NT2/D1 (cell line): ENCODE results near the gene ERVV-1.

Experiments
- DNase-seq: peaks from one replicate; pipeline ENCODE4 v3.0.0-alpha.2; 2011; ENCODE audit warnings: low read depth, low spot score
- H3K27me3 ChIP-seq: 2 replicates; pipeline ENCODE4 v1.6.0; 2011; ENCODE audit warnings: mild to moderate bottlenecking; ENCODE audit not compliant: insufficient read length, insufficient read depth
- H3K36me3 ChIP-seq: 2 replicates; pipeline ENCODE4 v1.6.1; 2011; ENCODE audit warnings: mild to moderate bottlenecking, low read length, mixed read lengths; ENCODE audit not compliant: insufficient read depth, insufficient read length
- H3K4me1 ChIP-seq: 2 replicates; pipeline ENCODE4 v1.5.1; 2011; ENCODE audit not compliant: insufficient read depth, insufficient read length
- H3K4me3 ChIP-seq: 2 replicates; pipeline ENCODE4 v1.5.1; 2011; ENCODE audit warnings: low read depth; ENCODE audit not compliant: insufficient read length
- H3K9ac ChIP-seq: 2 replicates; pipeline ENCODE4 v1.6.0; 2011; ENCODE audit warnings: low read depth; ENCODE audit not compliant: insufficient read length
- H3K9me3 ChIP-seq: 2 replicates; pipeline ENCODE4 v1.5.1; 2011; ENCODE audit warnings: mild to moderate bottlenecking, low read length; ENCODE audit not compliant: insufficient read depth
- SUZ12 ChIP-seq: IDR thresholded peaks from 2 replicates; pipeline ENCODE4 v1.6.1; 2011; ENCODE audit not compliant: insufficient read length, insufficient read depth; ENCODE audit errors: extremely low read depth
- YY1 ChIP-seq: IDR thresholded peaks from 2 replicates; pipeline ENCODE4 v1.6.1; 2011; ENCODE audit not compliant: insufficient read length, insufficient read depth
- ZNF274 ChIP-seq: IDR thresholded peaks from 2 replicates; pipeline ENCODE4 v1.6.1; 2011; ENCODE audit warnings: mild to moderate bottlenecking, low read depth, low read length

ERVV-1 gene

DNA sequence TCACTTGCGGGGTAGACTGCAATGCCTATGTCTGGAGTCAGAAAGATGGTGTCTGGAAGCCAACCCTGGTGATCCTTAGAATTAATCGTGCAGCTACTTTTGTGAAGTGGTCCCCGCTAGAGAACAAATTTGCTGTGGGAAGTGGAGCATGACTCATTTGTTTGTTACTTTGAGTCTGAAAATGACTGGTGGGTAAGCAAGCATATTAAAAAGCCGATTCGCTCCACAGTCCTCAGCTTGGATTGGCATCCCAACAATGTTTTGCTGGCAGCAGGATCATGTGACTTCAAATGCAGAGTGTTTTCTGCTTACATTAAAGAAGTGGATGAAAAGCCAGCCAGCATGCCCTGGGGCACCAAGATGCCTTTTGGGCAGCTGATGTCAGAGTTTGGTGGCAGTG lies 9.5 kb upstream of the ERVV-1 start:
- Histone ChIP-seq H3K9ac (no peak overlapping the region), H3K4me3 (no peak overlapping the region), H3K4me1 (no peaks in the 10 kb centered on the region), H3K9me3 (peaks cover 30% of the 10 kb centered on the region; the same call in 1 of the 2 replicates), H3K36me3 (peaks cover 4% of the 10 kb centered on the region), H3K27me3 (no peaks in the 10 kb centered on the region)
- TF ChIP-seq ZNF274 (no peak), YY1 (no peak), SUZ12 (no peak)
- no peak for DNase-seq

DNA sequence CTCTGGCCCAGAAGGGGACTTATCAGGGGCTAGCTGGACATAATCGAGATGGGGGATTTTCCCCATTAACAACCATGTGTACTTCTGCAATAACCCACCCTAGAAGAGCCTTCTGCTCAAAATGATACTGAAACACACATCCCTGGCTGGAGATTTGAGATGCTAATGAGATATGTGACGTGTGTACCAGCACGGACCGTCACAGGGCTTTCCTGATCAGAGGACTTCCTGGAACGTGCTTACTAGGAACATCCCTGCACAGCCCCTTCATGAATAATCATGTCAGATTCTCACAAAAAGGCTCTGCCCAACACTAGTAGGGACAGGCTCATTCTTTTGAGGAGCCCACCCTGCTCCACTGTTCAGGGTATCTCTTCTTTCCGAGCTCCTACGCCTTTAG lies 6.5 kb upstream of the ERVV-1 start:
- DNase-seq = no peak
- H3K27me3 ChIP-seq = no peaks in the 10 kb centered on the region
- H3K36me3 ChIP-seq = peaks cover 4% of the 10 kb centered on the region
- no peaks in the 10 kb centered on the region for H3K4me1 ChIP-seq
- H3K9me3 ChIP-seq = peaks cover 39% of the 10 kb centered on the region; the same call in 1 of the 2 replicates
- TF ChIP-seq SUZ12 (no peak), ZNF274 (no peak), YY1 (no peak)
- no peak overlapping the region for H3K9ac ChIP-seq
- no peak overlapping the region for H3K4me3 ChIP-seq

DNA sequence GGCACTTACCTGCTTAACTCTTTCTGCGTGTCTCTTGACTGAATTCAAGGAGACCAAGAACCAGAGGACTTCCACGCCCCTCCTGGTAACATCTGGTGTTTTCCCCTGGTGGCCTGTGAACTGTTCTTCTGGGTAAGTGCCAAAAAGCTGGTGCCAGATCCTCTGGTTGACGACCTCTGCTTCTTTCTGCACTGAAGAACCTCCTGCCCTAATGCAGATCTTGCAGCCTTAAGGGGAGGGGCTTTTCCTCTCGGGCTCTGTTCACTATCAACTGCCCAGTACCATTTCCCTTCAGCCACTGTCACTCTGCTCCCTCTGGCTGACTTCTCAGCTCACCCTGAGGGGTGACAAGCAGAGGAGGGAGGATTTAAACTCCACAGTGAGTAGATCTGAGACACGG lies 6.1 kb upstream of the ERVV-1 start:
- no peak for DNase-seq
- Histone ChIP-seq H3K9me3 (peaks cover 39% of the 10 kb centered on the region; the same call in 1 of the 2 replicates), H3K9ac (no peak overlapping the region), H3K27me3 (no peaks in the 10 kb centered on the region), H3K4me3 (no peak overlapping the region), H3K4me1 (no peaks in the 10 kb centered on the region), H3K36me3 (peaks cover 4% of the 10 kb centered on the region)
- TF ChIP-seq SUZ12 = no peak

DNA sequence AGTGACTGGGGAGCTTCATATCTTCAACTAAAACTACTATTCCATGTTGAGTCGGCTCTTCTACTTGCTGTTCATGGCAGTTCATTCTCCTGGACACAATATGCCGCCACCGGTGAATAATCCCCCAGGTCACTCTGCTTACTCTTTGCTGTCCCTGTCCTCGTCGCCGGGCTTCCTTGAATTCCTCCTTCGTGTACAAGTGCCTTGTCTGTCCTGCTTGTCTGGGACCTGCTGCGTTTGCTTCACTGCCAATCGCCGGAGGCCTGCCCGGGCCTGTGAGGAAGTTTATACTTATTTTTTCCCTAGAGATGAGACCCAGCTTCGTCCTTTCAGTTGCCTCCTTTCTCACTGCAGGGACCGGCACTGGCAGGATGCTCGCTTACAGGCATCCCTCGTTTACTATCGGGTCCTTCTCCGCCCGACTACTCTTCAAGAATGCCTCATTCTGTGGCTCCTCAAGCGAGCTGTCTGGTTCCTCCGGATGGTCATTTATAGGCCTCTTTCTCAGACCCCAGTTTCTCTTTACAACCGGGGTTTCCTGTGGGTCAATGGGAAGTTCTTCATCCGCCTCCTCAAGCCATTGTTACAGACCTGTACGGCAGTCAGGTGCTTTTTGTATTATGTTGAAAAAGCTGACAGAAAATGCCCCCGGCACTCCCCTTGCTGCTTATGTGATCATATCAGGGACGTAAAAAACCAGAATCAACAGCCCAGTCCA lies 5.5 kb upstream of the ERVV-1 start:
- peaks cover 35% of the 10 kb centered on the region; the same call in 1 of the 2 replicates for H3K9me3 ChIP-seq
- peaks cover 4% of the 10 kb centered on the region for H3K36me3 ChIP-seq
- TF ChIP-seq SUZ12 = no peak
- H3K4me3 ChIP-seq = no peak overlapping the region
- H3K27me3 ChIP-seq = no peaks in the 10 kb centered on the region
- DNase-seq = no peak
- H3K4me1 ChIP-seq = no peaks in the 10 kb centered on the region
- no peak overlapping the region for H3K9ac ChIP-seq

DNA sequence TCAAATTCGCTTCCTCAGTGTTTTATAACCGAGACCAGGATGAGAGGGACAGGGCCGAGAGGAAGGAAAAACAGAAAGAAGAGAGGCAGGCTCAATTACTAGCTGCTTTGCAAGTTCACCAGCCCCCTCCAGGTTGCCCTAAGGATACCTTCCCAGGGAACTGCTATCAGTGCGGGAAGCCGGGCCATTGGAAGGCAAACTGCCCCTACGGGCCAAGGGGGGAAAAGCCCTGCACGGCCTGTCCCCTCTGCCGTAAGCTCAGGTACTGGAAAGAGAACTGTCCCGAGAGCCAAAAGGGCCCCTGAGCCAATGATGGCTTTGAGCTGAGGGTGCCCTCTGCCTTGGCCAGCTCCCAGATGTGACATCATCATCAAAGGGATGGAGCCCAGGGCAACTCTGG lies 3.2 kb upstream of the ERVV-1 start:
- TF ChIP-seq SUZ12 = no peak
- TF ChIP-seq YY1 = no peak
- no peak for TF ChIP-seq ZNF274
- DNase-seq = no peak
- Histone ChIP-seq H3K4me3 (no peak overlapping the region), H3K4me1 (peaks cover under 1% of the 10 kb centered on the region), H3K9me3 (peaks cover 19% of the 10 kb centered on the region; the same call in 1 of the 2 replicates), H3K27me3 (no peaks in the 10 kb centered on the region), H3K36me3 (peaks cover 4% of the 10 kb centered on the region), H3K9ac (no peak overlapping the region)

DNA sequence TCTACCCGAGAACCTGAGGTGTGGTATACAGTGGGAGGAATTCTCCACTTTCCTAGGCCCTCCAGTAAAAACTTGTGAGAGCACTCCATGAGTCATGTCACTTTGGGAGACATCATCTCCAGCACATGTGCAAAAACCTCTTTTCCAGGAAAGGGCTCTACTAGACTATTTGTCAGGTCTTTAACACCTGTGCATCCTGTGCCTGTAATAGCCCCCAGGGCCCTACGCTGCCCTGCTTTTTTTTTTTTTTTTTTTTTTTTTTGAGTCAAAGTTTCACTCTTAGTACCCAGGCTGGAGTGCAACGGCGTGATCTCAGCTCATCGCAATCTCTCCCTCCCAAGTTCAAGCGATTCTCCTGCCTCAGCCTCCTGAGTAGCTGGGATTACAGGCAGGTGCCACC lies 1.7 kb upstream of the ERVV-1 start:
- Histone ChIP-seq H3K4me3 (no peak overlapping the region), H3K9ac (no peak overlapping the region), H3K4me1 (peaks cover 4% of the 10 kb centered on the region), H3K27me3 (no peaks in the 10 kb centered on the region), H3K9me3 (peaks cover 19% of the 10 kb centered on the region; the same call in 1 of the 2 replicates), H3K36me3 (peaks cover 4% of the 10 kb centered on the region)
- DNase-seq = no peak
- TF ChIP-seq SUZ12 (no peak), ZNF274 (no peak), YY1 (no peak)

DNA sequence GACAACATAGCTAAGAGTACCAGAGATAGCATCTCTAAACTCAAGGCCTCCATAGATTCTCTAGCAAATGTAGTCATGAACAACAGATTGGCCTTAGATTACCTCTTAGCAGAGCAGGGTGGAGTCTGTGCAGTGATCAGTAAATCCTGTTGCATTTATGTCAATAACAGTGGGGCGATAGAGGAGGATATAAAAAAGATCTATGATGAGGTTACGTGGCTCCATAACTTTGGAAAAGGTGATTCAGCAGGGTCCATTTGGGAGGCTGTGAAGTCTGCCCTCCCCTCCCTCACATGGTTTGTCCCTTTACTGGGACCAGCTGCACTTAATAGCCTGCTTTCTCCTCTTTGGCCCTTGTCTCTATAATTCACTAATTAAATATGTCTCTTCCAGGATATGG lies 1.4 kb downstream of the ERVV-1 start:
- H3K9me3 ChIP-seq = 0 out of 2 replicates have a peak, but pooled peaks cover 2% of the 10 kb centered on the region
- no peaks in the 10 kb centered on the region for H3K27me3 ChIP-seq
- no peaks in the 10 kb centered on the region for H3K36me3 ChIP-seq
- peaks cover 4% of the 10 kb centered on the region for H3K4me1 ChIP-seq
- TF ChIP-seq SUZ12 (no peak), YY1 (no peak), ZNF274 (no peak)
- H3K4me3 ChIP-seq = no peak overlapping the region
- no peak for DNase-seq
- no peak overlapping the region for H3K9ac ChIP-seq

DNA sequence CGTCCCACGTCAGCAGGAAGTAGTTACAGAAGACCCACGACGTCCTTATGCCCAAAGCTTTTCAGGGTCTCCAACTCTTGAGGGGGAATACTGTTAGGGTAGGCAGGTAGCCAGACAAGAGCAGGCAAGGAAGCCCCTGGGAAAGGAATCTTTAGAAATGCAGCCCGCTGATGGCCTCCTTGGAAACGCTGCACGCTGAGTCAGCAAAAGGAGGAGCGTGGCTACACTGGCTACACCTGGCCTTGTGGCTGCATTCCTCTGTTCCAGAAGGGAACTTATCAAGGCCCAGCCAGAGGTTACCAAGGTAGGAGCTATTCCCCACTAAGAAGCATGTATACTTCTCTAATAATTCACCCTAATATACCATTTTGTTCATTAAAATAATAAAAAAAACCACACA lies 2.0 kb downstream of the ERVV-1 start:
- Histone ChIP-seq H3K4me1 (peaks cover 4% of the 10 kb centered on the region), H3K9ac (no peak overlapping the region), H3K36me3 (no peaks in the 10 kb centered on the region), H3K9me3 (no peaks in the 10 kb centered on the region), H3K27me3 (no peaks in the 10 kb centered on the region), H3K4me3 (no peak overlapping the region)
- TF ChIP-seq ZNF274 = no peak
- no peak for TF ChIP-seq YY1
- no peak for TF ChIP-seq SUZ12
- DNase-seq = no peak
